ENCODE measurements around the gene SUCNR1.
"Not testable (repeated sequence)": the region's sequence is repeated elsewhere in the genome, so short reads cannot be mapped to it uniquely, and the experiment has no call there.

GRCh38 chr3:151850065-151850464 is 23.4 kb upstream of the SUCNR1 start:
- not testable (repeated sequence) for TF ChIP-seq POLR2AphosphoS5 (IDR thresholded peaks at IDR 0.05; ENCODE audit: low read depth, low read length); CTCF (IDR thresholded peaks at IDR 0.05); REST (IDR thresholded peaks at IDR 0.05; ENCODE audit: insufficient read depth in 1 of 2, low read depth in 2 of 2, low read length in 1 of 2); SIN3A (IDR thresholded peaks at IDR 0.05; ENCODE audit: borderline replicate concordance, insufficient read depth, low read depth, low read length)
